ENCODE results near the gene CALB2. TPM values are rescaled to one million over a fixed set of nuclear protein-coding genes. Genes with fewer than 3 reads are reported as not detected.

Gene CALB2
- total and polyA plus RNA-seq, 2 of the 4 experiments (the other 2 are of a cell fraction): 0.18 to 0.32 TPM

DNA sequence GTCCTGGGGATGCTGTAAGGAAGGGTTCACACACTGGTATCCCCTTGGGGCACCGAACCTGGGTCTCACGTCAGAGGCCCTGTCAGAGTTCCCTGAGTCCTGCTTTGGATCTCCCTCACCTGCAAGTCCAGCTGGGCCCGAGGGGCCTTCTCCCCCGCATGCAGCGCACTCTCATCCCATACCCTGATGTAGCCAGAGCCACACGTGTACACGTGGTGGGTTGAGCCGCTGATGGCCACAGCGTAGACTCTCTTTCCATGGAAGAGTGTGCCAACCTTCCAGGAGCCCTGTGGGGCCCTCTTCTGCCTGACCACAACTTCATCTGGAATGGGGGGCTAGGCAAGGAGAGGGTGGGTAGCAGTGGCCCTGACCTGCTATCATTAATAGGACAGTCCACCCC is 73.5 kb downstream of the CALB2 start:
- no CpG with 5 or more reads among the region's 9 CpGs for WGBS, 2 experiments (ENCODE audit: extremely low coverage in 2 of 2, insufficient read length in 1 of 2)
- CTCF ChIA-PET: no interaction called here
- H2AK5ac ChIP-seq (ENCODE audit: low read depth, low read length): no peak overlapping the region

More for the DNA sequence above, 73.5 kb downstream of the CALB2 start:
- in situ Hi-C loops (cut with MboI; ENCODE audit: low sequenced_read_pairs): no loop called here
- Histone ChIP-seq H3K79me1 (ENCODE audit: low read depth in 1 of 2, low read length in 2 of 2) (no peaks in the 10 kb centered on the region), H3K4me2 (ENCODE audit: low read depth, low read length) (no peak overlapping the region), H3K18ac (ENCODE audit: low read depth, low read length) (no peak overlapping the region), H4K5ac (ENCODE audit: low read depth, low read length) (no peak overlapping the region), H3K9me1 (ENCODE audit: insufficient read depth, low read length) (no peaks in the 10 kb centered on the region), H2BK120ac (ENCODE audit: low read depth, low read length) (no peak overlapping the region), H3K23ac (ENCODE audit: low read depth, low read length) (no peak overlapping the region), H4K91ac (ENCODE audit: insufficient read depth, low read depth, low read length) (no peak overlapping the region), H3K27me3 (ENCODE audit: control insufficient read depth, insufficient read depth, low read length) (peaks cover 1% of the 10 kb centered on the region), H4K20me1 (ENCODE audit: insufficient read depth, low read length) (no peaks in the 10 kb centered on the region), H3K4me3 (ENCODE audit: insufficient read depth, low read depth, low read length) (no peak overlapping the region), H3K56ac (ENCODE audit: extremely low read depth, insufficient read depth, low read length) (no peak overlapping the region), H3K4me1 (ENCODE audit: control insufficient read depth, insufficient read depth, low read length) (no peaks in the 10 kb centered on the region), H2BK5ac (ENCODE audit: low read depth, low read length, poor library complexity, severe bottlenecking) (no peak overlapping the region), H3K9me3 (ENCODE audit: control insufficient read depth, insufficient read depth, low read length) (no peaks in the 10 kb centered on the region), H2BK15ac (ENCODE audit: low read depth, low read length) (no peak overlapping the region), H2AFZ (replicated peaks; ENCODE audit: low read length, poor library complexity) (no peak overlapping the region), H3K14ac (replicated peaks; ENCODE audit: low read depth, low read length) (no peak overlapping the region), H3K9ac (ENCODE audit: low read depth, low read length) (no peak overlapping the region), H3K4ac (ENCODE audit: low read depth, low read length) (no peak overlapping the region), H4K8ac (ENCODE audit: low read depth in 2 of 2, low read length in 2 of 2) (no peak overlapping the region), H2AK9ac (replicated peaks; ENCODE audit: low read depth, low read length, poor library complexity) (no peak overlapping the region), H3K36me3 (ENCODE audit: control insufficient read depth, insufficient read depth, low read length) (no peaks in the 10 kb centered on the region), H2BK20ac (ENCODE audit: low read depth, low read length) (no peak overlapping the region), H3K27ac (ENCODE audit: insufficient read depth, low read length) (no peak overlapping the region)
- DNase-seq (no peak), ATAC-seq (ENCODE audit: low read depth) (no peak)
- TF ChIP-seq, protein P1, sequence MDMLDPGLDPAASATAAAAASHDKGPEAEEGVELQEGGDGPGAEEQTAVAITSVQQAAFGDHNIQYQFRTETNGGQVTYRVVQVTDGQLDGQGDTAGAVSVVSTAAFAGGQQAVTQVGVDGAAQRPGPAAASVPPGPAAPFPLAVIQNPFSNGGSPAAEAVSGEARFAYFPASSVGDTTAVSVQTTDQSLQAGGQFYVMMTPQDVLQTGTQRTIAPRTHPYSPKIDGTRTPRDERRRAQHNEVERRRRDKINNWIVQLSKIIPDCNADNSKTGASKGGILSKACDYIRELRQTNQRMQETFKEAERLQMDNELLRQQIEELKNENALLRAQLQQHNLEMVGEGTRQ (IDR thresholded peaks at IDR 0.05; ENCODE audit: low read depth, low read length): no peak
- intact Hi-C loops (cut with micrococcal nuclease): no loop called here
- no TSS peak for BruUV-seq (replicated peaks)
- dilution Hi-C loops (cut with HindIII; ENCODE audit: low sequenced_read_pairs, unreplicated experiment): no loop called here
- POLR2A ChIA-PET (ENCODE audit: unreplicated experiment): no interaction called here
